Endothelial cell of hepatic sinusoid (primary cell): ENCODE measurements around the gene MAGI1.

Experiments used
- in situ Hi-C: cut with HindIII; loops from 2 replicates; pipeline ENCODE4 v1.10.0; 2017; ENCODE audit warnings: low sequenced_read_pairs

MAGI1 gene

GRCh38 chr3:65778968-65779367, 259.8 kb downstream of the MAGI1 start:
- in situ Hi-C loops: no loop called here

DNA sequence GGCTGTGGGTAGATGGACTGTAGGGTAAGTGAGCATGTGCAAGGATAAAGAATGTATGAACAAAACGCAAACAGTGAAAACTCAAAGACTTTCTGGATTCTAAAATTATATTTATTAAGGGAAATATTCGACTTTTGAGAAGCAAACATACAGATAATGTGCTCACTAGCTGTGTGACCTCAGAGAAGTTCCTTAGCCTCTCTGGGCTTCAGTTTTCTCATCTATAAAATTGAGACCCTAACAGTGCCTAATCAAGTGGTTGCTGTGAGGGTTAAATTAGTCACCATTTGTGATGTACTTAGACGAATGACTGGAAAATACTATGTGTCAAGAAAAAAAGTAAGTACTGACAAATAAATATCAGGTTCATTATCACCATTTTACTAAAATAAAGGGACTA, 261.7 kb downstream of the MAGI1 start:
- in situ Hi-C loops: no loop called here

GRCh38 chr3:65776494-65776893, 262.2 kb downstream of the MAGI1 start:
- in situ Hi-C loops: no loop called here

DNA sequence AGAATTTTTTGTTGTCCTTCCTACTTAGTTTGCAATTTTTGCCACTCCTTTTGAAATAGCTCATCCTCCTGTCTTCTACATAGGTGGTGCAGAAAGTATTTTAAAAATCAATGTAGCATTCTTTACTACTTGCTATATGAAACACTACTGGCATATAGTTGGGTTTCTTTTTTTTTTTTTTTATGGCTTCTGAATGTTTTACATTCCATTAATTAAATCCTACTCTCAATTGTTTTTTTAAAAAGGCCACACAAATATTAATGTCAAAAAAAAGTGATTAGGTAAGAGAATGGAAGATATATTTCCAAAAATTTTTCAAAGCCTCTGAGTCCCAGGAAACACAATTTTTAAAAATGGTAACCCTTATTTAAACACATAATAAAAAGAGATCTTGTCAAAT, 262.6 kb downstream of the MAGI1 start:
- in situ Hi-C loops: no loop called here

DNA sequence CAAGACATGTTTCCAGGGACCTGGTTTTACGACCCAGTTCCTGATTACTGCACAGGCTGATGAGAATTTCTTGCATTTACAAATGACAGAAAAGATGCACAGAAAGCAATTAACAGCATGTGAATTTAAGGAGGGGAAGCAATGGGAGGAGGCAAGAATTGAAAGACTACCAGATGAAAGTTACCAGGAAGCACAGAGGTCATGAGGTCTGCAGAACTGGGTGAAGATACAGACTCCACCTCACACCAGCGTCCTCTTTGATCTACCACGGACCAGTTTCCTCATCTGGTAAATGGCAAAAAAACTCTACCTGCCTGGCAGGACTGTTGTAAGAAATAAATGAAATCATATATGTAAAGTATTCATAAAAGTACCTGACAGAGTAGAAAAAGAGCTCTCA, 266.0 kb downstream of the MAGI1 start:
- in situ Hi-C loops: loop anchor here (5.0 to 25.0 kb wide), 2 partner anchors 40 to 365 kb away; no protein-coding TSS in a partner anchor

GRCh38 chr3:65767551-65767950, 271.2 kb downstream of the MAGI1 start:
- in situ Hi-C loops: loop anchor here (25.0 kb wide), 1 partner anchor 370 kb away; no protein-coding TSS in a partner anchor

DNA sequence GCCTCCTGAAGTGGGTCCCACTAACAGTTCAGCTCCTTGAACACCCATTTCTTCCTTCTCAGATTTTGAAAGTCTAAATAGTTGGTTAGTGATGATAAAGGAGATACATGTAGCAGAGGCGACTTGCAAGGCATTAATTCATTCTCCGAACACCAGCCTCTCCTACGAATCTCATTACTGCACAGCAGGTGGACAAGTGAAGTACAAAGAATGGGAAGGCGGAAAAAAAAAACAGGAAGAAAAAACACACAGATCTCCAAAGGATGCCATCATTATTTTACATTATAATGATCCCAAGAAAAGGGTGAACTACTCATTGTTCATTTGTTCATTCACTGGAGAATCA, 276.5 kb downstream of the MAGI1 start:
- in situ Hi-C loops: loop anchor here (25.0 kb wide), 1 partner anchor 375 kb away; no protein-coding TSS in a partner anchor

GRCh38 chr3:65761446-65762234, 277.1 kb downstream of the MAGI1 start:
- in situ Hi-C loops: loop anchor here (25.0 kb wide), 1 partner anchor 376 kb away; no protein-coding TSS in a partner anchor

DNA sequence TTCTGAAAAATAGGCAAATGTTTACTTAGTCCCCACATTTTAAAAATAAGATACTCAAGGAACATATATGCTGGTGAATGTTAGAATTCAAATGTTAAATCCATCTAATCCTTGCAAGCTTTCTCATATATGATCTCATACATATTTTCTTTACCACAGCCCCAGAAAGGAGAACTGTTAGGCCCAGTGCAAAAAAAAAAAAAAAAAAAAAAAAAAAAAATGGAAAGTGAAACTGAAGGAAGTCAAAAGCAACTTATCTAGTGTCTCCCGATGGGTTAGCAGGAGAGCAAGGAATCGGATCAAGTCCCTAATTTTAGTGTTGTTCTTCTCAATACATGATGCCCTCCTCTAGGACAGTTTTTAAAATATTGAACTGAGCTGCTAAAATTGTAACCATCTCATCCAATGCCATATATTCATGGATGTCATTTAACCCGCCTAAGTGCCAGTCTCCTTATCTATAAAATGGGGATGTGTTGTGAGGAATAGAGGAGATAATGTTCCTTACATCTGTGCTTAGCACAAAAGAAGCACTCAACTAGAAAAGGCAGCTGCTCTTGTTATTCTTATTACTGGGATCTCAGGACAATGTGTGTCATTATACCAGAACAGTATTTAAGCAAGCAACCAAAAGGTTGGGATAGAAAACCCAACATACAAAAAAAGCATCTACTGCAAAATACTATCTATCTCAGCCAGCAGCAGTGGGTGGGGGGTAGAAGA, 279.7 kb downstream of the MAGI1 start:
- in situ Hi-C loops: loop anchor here (25.0 kb wide), 1 partner anchor 378 kb away; no protein-coding TSS in a partner anchor

DNA sequence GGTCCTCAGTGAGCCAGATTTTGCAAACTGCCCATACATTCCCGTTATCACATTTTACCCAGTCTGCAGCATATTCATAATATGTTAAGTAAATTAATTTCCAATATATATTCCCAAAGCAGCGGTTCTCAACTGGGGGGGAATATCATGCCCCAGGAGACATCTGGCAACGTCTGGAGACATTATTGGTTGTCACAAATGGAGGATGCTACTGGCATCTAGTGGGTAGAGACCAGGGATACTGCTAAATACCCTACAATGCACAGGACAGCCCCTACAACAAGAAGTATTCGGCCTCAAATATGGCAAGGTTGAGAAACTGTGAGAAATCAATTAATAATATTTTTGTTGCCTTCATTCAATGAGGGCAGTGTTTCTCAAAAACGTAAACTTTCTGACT, 280.3 kb downstream of the MAGI1 start:
- in situ Hi-C loops: loop anchor here (25.0 kb wide), 1 partner anchor 379 kb away; no protein-coding TSS in a partner anchor

- in situ Hi-C loops: loop anchor here (25.0 kb wide), 1 partner anchor 385 kb away; no protein-coding TSS in a partner anchor
These were observed 286.1 kb downstream of the MAGI1 start for GRCh38 chr3:65752636-65753035.

DNA sequence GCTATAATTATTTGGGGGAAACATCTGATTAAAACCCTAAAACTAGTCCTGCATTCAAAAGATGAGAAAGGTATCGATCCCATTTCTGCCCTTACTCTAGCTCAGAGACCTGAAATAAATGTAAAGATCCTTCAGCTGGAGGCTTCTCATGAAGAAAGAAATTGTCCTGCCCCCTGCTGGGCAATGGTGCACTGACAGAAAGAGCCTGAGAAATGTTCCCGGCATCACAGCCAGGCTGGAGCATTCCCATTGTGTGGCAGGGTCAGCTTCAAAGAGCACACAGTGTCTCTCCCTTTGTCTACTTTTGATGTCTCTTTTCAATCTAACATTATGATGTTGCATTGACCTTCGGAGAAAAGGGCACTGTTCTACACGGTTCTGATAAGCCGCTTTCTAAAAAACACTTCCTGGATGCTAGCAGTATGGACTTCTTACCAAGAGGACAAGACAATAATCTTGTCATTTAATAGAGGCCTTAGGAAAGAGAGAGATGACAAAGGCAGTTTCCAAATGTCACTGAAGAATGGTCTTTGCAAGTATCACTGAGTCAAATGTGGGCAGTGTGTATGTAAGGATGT, 287.5 kb downstream of the MAGI1 start:
- in situ Hi-C loops: loop anchor here (25.0 kb wide), 1 partner anchor 386 kb away; no protein-coding TSS in a partner anchor

DNA sequence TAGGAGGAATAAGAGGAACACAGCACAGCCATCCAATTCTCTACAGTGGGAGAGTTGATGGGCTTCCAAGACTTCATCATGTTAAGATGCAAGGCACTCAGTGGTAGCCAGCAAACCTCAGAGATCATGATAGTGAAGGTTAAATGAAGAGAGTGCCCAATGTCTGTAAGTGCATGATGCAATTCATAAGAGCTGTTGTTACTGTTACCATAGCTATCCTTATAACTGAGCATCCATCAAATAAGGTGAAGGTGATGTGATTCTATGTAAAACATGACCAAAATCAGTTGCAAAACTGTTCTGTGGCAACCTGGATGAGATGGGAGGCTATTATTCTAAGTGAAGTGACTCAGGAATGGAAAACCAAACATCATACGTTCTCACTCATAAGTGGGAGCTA, 289.7 kb downstream of the MAGI1 start:
- in situ Hi-C loops: no loop called here

DNA sequence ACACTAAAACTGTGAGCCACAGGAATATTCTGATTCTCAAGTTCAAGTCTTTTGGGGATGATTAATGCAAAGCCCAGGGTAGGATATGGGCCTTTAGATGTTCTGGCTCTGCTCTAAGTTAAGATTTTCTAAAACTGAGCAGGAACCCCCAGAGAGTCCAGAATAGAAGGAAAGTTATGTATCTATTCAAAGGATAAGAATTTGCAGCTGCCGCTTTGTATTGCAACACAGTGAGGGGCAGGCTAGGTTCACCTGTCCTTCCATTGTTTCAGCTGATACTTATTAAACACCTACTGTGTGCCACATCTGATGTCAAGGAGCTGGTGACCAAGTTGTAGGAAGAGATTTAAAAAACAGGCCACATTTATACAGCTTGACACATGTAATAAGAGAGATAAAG, 290.4 kb downstream of the MAGI1 start:
- in situ Hi-C loops: no loop called here

DNA sequence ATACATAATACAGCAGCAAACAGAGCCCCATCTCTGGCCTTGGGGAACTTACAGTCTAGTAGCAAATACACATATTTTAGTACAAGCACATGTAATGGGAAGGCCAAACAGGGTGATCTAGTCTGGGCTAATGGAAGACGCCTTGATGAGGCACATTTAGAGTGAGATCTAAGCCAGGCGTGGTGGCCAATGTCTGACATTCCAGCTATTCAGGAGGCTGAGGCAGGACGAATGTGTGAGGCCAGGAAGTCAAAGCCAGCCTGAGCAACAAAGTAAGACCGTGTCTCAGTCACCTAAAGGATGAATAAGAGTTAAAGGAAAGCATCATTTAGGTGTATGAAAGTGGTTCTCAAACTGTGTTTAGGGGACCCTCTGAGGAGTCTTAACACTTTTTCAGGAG, 291.9 kb downstream of the MAGI1 start:
- in situ Hi-C loops: no loop called here

GRCh38 chr3:65745306-65745705, 293.4 kb downstream of the MAGI1 start:
- in situ Hi-C loops: no loop called here

- in situ Hi-C loops: no loop called here
These were observed 295.8 kb downstream of the MAGI1 start for GRCh38 chr3:65742914-65743313.

GRCh38 chr3:65741540-65741939, 297.2 kb downstream of the MAGI1 start:
- in situ Hi-C loops: no loop called here

DNA sequence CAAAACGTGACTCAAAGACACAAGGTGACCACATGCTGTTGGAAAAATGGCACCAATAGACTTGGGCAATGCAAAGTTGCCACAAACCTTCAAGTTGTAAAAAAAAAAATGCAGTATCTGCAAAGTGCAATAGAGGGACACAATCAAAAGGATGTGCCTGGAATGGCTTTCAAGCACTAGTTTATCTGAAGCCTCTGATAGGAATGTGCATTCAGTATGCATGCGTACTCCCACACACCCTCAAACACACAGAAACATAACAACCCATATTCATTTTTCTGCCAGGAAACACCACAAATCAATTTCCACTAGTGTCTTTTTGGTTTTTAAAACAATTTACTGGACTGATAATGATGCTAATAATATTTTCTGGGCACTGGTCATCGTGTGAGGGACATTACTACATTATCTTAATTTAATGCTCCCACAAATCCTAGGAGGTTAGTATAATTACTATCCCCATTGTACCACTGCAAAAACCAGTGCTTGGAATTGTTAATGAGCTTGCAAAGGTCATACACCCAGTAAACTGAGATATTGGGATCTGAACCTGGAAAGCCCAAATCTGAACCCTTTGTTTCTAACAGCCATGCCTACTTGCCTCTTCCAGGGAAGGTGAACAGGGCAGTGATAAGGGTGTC, 298.7 kb downstream of the MAGI1 start:
- in situ Hi-C loops: no loop called here

- in situ Hi-C loops: no loop called here
These were observed 303.9 kb downstream of the MAGI1 start for GRCh38 chr3:65734792-65735191.

- in situ Hi-C loops: no loop called here
These were observed 304.3 kb downstream of the MAGI1 start for GRCh38 chr3:65734382-65734781.
